GM03348 (cell line): Measurements from ENCODE around the gene ACAT1.
"Not testable (repeated sequence)": the region's sequence is repeated elsewhere in the genome, so short reads cannot be mapped to it uniquely, and the experiment has no call there.

Source experiments
- DNase-seq: peaks from one replicate; pipeline ENCODE4 v3.0.0; 2012; ENCODE audit warnings: low spot score

Gene ACAT1

DNA sequence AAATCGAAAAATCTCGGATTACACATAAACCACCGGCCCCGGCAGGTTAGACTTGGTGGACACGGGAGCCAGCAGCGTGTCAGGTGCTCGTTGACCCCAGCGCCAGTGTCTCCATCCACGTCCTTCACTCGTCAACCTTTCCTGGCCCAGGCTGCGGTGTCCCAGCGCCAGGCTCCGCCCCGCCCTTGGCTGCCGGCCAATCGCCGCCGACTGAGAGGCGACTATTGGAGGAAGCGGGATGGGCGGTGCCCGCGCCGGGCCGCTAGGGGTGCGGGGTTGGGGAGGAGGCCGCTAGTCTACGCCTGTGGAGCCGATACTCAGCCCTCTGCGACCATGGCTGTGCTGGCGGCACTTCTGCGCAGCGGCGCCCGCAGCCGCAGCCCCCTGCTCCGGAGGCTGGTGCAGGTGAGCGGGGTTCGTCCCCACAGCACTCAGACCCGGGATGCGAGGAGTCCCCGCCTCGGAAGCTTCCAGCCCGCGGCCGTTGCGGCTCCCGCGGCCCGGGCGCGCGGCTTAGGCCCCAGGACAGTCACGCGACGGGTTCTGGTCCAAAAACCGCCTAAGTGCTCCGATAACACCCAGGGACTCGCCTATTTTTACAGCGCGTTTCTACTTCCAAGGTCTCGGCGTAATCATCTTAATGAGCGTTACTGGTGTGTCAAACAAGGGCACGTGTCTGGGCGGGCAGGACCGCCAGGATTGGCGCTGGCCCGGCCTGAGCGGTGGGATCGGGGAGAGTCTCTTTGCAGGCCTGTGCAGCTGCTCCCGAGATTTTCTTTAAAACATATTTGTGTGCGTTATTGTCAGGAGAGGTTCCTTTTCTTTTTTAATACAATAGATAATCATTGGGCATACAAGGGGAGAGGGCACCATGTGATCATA lies at the start of gene ACAT1:
ACAT1 (plus strand) TSS at position 294 of the 882 bp plus-strand sequence; CDS start at position 334, 40 bp downstream.
- DNase-seq = peak; percentile 97

DNA sequence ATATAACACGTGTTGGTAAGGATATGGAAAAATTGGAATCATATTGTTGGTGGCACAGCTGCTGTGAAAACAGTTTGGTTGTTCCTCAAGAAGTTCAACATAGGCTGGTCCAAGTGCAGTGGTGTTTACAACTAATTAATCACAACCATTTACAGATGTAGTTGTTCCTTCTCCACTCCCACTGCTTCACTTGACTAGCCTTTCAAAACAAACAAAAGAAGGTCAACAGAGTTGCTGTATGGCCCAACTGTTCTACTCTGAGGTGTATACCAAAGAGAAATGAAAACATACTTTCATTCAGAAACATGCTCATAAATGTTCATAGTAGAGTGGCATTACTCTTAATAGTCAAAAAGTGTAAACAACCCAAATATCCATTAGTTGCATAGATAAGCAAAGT lies 36.6 kb upstream of the ACAT1 start:
- no peak for DNase-seq

DNA sequence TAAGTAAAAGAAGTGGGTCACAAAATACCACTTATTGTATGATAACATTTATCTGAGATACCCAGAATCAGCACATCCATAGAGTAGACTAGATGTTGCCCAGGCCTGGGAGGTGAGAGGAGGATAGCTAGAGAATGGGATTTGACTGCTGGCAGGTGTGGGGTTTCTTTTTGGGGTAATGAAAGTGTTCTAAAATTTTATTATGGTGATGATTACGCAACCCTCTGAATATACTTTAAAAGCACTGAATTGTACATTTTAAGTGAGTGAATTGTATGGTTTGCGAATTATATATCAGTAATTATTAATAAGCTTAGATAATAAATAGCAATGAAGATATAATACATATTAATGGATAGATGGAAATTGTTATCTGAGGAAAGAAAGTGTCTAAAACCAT lies 35.7 kb upstream of the ACAT1 start:
- no peak for DNase-seq

DNA sequence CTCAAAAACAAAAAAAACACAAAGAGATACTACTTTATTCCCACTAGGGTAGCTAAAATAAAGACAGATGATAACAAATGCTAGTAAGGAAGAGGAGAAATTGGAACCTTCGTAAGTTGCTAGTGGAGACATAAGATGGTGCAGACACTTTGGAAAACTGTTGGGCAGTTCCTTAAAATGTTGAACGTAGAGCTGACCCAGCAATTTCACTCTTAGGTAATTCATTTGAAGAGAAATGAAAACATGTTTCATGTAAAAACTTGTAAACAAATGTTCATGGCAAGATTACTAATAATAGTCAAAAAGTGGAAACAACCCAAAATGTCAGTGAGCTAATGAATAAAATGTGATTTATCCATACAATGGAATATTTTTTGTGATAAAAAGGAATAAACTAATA lies 29.2 kb upstream of the ACAT1 start:
- DNase-seq = no peak

DNA sequence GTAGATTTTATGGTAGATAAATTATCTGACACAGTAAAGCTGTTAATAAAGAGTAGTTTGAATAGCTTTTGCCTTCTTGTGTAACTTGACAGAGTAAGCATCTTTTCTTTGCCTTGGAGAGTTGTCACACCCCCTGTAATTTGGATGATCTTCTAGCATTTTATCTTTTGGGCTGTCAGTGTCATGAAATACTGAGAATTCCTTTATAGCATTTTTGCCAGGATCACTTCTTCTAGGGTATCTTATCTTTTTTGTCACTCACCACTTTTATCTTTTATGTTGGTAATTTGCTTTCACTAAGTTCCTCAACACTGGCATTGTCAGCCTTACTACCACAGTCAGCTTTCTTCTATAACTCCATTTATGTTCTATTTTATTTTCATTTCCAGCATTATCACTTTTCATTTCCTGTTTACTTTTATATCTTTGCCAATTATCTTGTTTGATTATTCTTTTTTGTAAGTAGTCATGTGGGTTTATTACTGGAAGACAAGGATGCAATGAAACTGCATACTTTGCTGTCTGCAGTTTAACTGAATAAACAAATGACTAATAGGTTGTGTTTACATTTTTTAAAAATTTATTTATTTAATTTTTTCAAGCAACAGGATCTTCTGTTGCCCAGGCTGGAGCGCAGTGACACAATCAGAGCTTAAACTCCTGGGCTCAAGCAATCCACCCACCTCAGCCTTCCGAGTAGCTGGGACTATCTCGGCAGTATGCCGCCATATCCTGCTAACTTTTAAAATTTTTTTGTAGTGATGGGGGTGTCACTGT lies 28.1 kb upstream of the ACAT1 start:
- no peak for DNase-seq

DNA sequence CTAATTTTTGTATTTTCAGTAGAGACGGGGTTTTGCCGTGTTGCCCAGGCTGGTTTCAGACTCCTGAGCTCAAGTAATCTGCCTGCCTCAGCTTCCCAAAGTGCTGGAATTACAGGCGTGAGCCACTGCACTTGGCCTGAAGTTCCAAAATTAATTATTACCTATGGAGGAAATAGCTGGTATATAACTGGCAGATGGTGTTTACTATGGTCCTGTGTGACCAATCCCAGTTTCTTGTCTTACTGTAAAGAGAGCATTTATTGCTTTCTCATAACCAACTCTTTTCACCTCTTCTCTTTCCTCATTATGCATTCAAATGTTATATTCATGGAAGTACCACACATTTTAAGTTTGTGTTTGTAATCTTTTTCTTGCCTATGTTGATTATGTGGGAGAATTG lies 24.2 kb upstream of the ACAT1 start:
- no peak for DNase-seq

DNA sequence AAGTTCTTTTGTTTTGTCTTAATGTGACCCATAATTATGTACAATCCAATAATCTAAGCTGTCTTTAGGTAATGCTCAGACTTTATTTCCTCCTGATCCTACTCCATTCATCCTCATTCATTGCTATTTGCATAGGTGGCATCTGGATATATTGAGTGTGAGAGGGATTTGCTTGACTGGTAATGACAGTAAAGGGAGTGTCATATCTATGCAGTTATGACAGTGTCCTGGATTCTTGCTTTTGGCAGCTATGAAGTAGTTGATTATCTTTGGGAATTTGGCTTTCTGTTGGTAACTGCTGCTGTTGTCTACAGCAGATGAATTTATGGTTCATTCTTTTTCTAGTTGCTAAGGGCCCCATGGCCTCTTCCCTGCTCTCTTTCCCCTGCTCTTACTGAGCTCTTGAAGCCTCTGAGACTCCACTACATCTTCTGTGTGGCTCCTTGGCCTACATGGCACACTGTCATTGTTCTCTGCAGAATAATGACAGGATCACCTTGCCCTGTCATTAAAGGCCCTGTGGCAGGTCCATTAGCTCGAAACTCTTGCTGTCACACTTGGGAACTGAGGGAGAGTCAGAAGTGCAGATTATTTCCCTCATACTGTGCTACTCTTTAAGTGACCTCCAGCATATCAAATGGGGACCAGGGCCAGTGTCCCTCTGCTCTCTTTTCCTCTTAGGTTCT lies 20.1 kb upstream of the ACAT1 start:
- DNase-seq = no peak

DNA sequence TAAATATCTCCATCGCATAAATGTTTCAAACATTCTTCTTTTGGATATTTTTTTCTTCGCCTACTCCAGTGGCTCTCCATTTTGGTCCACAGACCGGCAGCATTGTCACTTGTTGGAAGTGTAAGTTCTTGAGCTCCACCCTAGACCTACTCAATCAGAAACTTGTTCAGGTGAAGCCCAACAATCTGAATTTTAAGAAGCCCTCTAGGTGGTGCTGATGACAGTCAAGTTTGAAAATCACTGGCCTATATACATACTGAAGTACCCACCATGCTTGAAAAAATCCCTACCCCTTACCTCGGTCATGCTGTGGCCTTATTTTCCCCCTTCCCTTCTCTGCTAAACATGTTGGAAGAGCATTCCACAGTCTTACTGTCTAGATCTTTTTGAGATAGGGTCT lies 10.2 kb upstream of the ACAT1 start:
- DNase-seq = no peak

DNA sequence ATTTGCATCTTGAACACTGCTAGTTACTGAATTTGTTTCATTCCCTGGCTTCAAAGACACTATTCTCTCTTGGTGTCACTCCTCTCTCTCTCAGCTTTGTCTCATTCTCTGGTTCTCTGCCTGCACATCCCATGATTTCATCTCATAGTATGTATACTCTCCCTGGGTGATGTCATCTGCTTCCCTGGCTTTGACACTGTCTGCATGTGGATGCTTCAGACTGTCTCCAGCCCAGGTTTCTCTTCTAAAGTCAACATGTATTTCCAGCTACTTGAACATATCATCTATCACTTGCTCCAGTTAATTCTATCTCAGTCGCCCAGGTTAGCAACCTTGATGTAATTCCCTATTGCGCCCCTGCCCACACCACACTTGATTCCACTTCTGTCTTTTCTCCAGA lies 9.3 kb upstream of the ACAT1 start:
- no peak for DNase-seq

DNA sequence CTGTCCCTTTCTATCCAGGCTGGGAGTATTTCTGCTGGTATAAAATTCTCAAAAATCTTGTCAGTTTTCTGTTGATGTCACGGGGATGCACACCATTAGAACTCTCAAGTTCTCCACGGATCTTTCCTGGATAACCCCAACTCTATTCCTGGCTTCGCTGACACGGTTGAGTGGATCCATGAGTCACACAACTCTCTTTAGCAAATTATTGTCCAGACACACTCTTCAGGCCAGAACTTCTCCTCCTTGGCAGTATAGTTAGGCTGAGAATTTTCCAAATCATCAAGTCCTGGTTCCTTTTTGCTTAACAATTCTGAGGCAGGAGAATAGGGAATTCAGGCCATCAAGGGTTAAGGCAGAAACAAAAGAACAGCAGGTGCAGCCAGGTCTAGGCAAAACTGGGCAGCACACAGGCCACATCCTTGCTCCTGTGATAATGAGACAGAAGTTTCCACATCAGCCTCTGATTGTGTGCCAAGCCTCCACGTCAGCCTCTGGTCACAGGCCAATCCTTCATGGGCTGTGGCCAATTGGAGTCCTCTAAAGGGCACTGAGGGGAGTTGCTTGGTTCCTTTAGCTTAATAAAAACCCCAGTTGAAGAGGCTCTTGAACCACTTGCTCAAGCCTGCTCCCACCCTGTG lies 5.7 kb upstream of the ACAT1 start:
- peak; percentile 81 for DNase-seq

DNA sequence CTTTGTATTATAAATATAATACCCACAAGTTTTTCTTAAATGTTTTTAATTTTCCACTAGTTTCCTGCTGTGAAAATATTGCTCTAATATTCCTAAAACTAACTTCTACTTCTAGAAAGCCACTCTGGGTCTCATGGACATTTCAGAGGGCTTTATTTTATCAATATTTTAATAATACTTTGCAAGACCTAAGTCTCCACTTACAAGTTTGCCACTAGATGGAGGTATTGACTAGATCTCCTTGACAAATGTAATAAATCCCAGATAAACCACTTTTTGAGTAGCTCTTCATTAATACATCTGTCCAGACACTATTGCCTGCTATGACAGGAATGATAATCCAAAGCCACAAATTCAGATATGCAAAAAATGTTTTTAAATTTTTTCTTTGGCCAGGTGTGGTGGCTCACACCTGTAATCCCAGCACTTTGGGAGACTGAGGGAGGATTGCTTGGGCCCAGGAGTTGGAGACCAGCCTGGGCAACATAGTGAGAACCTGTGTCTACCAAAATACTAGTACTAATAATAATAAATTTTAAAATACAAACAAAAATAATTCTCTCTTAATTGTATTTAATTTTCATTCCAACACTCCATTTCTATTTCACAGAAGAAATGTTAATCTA lies 3.5 kb upstream of the ACAT1 start:
- peak; percentile 68 for DNase-seq

DNA sequence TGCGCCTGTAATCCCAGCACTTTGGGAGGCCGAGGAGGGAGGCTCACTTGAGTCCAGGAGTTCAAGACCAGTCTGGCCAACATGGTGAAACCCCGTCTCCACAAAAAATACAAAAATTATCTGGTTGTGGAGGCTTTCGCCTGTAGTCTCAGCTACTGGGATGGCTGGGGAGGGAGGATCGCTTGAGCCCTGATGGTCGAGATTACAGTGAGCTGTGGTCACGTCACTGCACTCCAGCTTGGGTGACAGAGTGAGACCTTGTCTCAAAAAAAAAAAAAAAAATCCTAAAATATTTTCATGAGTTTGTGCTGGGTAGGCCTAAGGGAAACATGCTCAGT lies 462 bp upstream of the ACAT1 start:
- DNase-seq = not testable (repeated sequence)

DNA sequence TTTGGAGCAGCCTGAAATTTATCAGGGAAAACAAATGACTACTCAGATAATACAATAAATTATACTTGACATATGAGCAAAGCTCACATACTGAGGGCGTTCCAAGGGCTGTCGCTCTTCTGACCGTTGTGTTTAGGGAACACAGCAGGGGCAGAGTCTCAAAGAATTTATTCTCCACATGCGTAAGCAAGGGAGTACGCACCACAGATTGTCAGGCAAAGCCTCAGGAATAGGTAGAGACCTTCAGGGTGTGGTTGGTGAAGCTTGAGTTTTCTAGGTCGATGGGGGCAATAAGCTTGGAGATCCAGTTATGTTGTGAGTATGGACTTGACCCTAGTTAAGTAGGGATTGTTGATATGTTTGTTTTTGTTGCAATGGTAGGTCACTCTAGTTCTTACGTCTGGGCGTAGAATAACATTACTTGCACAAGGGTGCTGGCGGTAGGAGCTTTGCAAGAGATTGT lies 830 bp downstream of the ACAT1 start:
- peak; percentile 32 for DNase-seq

DNA sequence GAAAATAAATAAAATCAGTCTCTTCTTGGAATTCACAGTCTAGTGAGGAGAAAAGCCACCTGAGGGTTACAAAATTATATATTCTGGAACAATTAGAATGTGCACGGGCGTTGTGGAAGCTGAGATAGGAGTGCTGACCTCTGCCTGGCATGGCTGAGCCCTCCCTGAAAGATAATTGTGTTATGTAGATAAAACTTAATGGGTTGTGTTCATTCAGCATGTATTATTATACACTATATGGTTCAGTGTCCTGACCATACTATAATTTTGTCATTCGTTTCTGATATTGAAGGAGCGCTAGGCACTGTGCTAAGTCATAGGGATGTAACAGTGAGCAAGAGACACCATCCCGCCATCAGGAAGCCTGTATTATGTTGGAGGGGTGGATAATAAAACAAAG lies 3.7 kb downstream of the ACAT1 start:
- DNase-seq = no peak

DNA sequence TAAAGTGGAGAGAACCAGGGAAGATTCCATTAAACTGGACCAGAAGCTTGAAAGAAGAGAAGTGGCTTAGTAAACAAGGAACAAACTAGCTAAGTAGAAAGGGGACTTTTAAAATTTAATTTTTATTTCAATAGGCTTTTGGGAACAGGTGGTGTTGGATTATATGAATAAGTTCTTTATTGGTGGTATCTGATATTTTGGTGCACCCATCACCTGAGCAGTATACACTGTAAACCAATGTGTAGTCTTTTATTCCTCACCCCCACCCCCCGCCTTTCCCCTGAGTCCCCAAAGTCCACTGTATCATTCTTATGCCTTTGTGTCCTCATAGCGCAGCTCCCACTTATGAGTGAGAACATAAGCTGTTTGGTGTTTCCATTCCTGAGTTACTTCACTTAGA lies 7.4 kb downstream of the ACAT1 start:
- no peak for DNase-seq

DNA sequence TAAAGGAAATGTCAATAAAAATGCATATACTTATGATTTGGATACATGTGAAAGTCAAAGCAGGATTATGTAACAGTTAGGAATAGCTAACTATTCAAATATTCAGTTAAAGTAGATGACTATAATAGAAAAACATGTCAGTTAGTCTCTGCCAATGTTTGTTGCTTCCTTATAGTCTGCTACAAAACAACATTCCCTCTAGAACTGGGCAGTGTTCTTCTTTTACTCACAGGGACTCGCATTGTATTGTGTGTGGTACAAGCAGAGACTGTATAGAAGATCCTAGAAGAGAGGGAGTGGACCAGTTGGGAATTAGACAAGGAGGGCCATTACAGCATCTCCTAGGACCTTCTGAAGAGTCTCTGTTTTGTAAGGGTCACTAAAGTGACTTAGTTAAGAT lies 10.6 kb downstream of the ACAT1 start:
- DNase-seq = peak; percentile 60

DNA sequence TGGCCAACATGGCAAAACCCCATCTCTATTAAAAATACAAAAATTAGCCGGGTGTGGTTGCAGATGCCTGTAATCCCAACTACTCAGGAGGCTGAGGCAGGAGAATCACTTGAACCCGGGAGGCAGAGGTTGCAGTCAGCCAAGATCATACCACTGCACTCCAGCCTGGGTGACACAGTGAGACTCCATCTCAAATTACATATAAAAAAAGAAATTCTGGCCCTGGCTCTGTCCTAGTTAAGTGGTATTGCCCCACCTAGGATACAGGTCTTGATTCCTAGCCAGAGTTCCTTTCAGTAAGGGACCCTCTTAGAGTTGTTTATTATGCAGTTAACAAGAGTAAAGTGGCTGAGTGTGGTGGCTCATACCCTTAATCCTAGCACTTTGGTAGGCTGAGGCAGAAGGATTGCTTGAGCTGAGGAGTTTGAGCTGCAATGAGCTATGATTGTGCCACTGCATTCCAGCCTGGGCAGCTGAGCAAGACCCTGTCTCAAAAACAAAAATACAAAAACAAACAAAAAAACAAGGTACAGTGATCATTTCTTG lies 11.7 kb downstream of the ACAT1 start:
- not testable (repeated sequence) for DNase-seq

DNA sequence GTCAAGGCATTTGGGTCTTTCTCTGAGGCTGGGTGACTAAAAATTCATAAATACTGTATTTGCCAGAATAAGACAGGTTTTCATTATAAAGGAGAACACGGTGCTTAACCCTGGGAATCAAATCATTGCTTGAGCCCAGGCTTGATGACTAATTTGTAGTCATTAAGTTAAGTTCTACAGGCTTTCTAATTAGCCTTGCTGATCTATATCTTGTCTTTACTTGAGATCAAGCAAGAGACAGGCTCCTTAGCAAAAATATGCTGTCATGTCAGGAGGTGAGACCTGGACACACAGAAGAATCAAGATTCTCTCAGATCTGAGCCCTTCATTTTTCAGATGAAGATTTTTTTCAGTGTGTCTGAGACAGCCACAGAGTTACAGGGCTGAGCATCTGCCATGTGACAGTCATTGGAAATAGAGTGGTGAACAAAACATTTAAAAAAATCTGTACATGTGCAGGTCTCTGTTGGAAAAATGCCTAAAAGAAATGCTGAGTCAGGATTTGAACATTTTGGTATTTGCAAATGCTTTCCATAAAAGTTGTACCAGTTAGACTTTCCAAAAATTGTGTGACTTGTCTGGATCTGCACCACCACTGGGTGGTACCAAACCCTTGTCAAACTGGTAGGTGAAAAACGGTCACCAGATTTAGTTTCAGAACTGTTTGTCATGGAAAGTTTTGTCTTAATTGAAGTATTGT lies 14.6 kb downstream of the ACAT1 start:
- peak; percentile 21 for DNase-seq

DNA sequence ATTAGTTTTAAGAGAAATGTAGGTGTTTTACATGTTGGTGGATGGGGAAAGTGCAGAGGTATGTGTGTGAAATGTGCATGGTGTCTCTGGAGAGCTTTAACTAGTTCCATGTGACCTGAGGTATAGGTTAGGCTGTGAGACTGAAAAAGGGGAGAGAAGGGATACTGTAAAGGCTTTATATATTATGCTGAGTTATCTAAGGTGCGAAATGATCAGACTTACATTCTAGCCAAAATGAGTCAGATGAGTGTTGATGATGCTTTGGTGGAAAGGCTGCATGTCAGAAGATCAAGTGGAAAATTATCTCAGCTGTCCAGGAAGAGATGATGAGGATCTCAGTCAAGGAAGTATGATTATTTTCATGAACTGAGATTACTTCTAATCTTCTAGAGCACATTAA lies 15.8 kb downstream of the ACAT1 start:
- no peak for DNase-seq

DNA sequence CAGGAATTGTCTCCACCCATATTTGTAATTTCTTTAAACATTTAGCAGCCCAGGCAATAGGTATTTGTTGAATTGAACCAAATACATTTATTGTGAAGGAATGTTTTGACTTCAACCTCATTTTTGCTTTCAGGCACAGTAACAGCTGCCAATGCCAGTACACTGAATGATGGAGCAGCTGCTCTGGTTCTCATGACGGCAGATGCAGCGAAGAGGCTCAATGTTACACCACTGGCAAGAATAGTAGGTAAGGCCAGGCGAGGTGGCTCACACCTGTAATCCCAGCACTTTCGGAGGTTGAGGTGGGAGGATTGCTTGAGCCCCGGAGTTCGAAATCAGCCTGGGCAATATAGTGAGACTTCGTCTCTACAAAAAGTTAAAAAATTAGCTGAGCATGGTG lies 20.9 kb downstream of the ACAT1 start:
- DNase-seq = no peak

DNA sequence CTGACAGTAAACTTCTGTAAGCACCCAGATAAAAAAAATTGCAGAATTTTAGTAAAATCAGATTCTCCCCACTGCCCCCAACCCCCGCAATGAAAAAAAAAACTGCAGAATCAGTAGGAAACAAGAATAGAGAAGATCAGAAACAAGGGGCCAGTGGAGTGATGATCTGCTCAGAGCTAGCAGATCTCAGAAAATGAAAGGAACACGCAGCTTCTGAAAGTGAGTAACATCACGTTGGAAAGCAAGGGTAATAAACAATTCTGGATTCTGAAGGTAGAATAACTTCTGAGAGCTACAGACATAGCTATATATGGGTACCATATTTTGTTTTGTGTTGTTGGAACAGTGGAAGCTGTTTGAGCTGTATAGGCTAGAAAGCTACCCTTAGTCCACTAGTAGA lies 23.2 kb downstream of the ACAT1 start:
- DNase-seq = no peak
